ENCODE measurements around the gene CHMP2B.
A peak's percentile ranks its signal among the peaks of the same experiment; 100 is the strongest.
"Not testable (repeated sequence)": the region's sequence is repeated elsewhere in the genome, so short reads cannot be mapped to it uniquely, and the experiment has no call there.

Gene CHMP2B

DNA sequence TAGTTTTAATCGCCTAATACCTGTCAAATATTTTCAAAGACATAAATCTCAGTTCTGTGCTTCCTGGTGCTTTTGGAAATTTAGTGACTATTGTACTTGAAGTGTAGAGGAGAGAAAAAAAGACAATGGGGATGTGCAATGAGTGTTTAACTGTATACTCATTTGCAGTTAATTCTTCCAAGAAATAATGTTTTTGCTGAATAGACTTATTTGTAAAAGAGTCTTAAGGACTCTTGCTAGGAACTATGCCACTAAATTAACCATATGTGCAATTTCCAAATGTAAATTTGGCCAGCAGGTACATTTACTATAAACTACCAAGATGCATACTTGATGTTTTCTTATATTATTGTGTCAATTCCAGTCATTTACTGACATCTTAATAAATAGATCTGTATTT, 2.0 kb downstream of the CHMP2B start:
- FAIRE-seq (no peak), DNase-seq (ENCODE audit: low spot score) (no peak)

DNA sequence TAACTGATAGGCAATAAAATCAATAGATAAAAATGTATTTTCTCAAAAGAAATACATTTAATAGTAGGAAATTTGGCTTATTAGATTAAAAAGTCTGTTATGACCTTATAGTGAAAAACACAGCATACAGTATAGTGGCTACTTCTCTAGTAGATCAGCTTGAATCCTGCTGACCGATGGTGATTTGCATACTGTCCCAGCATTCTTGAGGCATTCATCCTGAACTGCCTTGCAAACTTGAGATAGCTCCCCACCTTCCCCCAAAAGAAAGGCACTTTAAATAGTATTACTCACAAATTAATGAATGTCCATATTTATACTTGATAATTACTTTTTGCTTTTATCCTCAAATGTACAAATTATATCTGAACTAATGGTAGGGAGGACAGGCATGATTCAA, 6.7 kb downstream of the CHMP2B start:
- FAIRE-seq (no peak), DNase-seq (ENCODE audit: low spot score) (no peak)

DNA sequence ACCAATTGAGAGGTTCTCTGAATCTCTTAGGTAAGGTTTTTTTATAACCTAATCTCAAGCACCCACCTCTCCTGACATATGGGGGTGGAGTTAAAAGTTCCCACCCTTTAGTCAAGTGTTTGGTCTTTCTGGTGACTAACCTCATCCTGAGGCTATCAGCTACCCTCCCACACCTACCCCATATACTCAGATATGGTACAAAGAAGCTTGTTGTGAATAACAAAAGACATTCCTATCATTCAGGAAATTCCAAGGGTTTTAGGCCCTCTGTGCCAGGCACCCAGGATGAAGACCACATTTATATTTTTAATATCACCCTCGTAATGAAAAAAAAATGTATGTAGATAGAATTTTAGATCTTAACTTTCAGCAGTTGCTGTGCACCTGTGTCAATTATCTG, 9.0 kb downstream of the CHMP2B start:
- no peak for DNase-seq (ENCODE audit: low spot score)

DNA sequence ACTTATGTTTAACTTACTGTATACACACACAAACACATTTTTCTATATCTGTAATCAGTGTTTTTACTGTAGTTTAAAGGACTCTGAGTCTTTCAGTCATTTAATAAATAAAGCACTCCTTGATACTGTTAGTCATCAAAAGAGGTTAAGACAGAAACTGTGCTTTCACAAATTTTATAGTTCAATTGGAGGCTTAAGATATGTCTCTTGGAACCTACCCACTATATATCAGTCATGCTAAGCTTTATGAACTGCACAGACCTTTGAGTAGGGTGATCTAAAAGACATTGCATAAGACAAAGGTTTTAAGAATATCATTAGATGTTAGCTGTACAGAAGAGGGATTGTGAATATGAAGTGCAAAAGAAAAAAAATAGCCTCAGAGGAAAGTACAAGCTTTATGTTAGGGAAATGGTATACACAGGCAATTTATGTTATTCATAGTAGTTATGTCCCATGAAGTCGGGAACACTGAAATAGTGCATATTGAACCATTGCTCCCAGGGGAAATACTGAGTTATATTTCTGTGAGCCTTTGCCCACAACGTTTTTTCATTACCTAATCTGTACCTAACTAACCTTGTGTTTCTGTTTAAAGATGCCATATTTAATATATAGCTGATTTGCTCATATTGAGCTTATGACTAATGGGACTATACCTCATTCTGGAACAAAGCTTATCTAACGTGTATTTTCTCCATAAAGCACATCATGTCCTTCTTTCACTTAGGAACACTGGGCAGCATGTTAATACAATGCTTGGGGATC, 19.7 kb downstream of the CHMP2B start:
- FAIRE-seq (no peak), DNase-seq (ENCODE audit: low spot score) (no peak)

More for the DNA sequence above, 9.0 kb downstream of the CHMP2B start:
- FAIRE-seq, result no peak

DNA sequence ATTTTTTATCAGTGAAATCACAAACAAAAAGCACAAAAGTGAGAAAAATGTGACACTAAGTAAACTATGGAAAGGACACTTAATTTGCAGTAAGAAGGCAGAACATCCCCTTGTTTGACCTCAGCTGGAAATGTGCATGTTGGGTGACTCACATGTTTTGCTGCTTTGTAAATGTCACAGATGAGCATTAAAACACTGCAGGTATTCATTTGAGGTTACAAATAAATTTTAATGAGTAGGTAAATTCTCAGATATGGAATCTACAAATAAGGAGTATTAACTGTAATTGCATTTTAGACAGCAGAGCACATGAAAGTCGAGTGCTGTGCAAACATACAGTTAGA, 20.3 kb downstream of the CHMP2B start:
- FAIRE-seq, result no peak

DNA sequence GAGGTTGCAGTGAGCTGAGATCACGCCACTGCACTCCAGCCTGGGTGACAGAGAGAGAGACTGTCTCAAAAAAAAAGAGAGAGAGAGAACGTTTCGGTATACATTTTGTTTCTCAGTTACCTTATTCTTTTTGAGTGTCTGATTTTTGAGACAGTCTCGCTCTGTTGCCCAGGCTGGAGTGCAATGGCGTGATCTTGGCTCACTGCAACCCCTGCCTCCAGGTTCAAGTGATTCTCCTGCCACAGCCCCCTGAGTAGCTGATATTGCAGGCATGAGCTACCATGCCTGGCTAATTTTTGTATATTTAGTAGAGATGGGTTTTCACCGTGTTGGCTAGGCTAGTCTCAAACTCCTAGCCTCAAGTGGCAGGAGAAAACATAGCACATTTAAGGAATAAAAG, 21.1 kb downstream of the CHMP2B start:
- DNase-seq (ENCODE audit: low spot score); FAIRE-seq: not testable (repeated sequence)

More for the DNA sequence above, 20.3 kb downstream of the CHMP2B start:
- no peak for DNase-seq (ENCODE audit: low spot score)

DNA sequence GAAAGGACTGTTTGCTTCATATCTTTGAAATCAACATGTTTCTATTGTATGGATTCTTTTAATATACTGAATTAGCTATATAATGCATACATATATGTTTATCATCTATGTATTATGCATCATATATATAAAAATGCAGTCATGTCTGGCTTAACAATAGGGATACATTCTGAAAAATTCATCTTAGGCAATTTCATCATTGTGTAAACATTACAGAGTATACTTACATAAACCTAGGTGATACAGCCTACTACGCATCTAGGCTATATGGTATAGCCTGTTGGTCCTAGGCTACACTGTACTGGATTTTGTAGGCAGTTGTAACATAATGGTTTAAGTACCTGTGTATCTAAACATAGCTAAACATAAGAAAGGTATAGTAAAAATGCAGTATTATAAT, 21.7 kb downstream of the CHMP2B start:
- DNase-seq (ENCODE audit: low spot score), result no peak
- no peak for FAIRE-seq

DNA sequence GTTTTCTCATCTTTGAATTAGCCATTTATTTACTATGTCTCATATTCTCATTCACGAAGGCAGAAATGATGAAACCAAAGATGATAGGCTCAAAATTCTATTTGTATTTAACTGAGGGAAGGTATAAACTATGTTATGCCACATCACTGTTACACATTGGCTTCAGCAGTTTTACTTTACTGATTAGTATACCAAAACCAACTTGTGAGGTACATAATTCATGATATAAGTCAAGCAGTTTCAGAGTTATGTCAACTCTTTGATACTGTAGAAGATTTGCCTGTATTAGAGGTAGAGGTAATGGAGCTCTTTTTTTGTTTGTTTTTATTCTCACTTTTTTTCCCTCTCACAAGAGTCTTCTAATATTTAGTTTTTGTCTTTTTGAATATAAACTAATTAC, 22.9 kb downstream of the CHMP2B start:
- DNase-seq (ENCODE audit: low spot score), result no peak
- FAIRE-seq, result no peak

DNA sequence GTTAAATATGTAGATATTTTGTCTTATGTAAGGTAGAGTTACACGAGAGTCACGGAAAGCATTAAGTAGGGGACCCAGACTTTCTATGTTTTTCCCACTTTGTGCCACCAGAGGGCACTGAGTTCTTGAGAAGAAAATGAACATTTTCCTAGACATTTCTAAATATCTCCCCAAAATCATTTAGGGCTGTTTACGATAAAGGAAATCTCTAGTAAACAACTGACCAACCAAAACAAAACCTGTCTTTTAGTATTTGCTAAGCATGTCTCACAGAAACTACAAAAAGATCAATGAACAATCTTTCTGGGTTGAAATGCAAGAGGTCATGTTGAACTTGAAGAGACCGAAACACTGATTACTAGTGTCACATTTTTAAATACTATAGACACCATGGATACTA, 33.2 kb downstream of the CHMP2B start:
- no peak for FAIRE-seq

DNA sequence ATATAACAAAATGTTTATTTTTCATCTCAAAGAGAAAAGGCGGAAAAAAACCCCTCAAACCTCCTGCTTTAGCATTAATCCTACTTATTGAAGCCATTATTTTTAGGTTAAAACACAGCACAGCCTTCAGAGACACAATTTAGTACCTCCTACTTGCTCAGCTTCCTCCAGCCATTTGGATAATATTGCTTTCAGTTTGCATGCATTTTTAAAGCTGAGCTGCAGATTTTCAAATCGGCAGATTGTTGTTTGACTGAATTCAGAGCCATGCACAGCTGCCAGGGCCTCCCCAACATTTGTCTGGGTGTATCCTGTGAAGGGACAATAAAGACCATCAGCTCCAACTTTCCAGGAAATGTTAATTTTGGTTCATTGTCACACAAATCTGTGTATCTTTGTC, 34.8 kb downstream of the CHMP2B start:
- no peak for DNase-seq (ENCODE audit: low spot score)
- FAIRE-seq, result no peak

More for the DNA sequence above, 33.2 kb downstream of the CHMP2B start:
- peak; percentile 20 for DNase-seq (ENCODE audit: low spot score)

DNA sequence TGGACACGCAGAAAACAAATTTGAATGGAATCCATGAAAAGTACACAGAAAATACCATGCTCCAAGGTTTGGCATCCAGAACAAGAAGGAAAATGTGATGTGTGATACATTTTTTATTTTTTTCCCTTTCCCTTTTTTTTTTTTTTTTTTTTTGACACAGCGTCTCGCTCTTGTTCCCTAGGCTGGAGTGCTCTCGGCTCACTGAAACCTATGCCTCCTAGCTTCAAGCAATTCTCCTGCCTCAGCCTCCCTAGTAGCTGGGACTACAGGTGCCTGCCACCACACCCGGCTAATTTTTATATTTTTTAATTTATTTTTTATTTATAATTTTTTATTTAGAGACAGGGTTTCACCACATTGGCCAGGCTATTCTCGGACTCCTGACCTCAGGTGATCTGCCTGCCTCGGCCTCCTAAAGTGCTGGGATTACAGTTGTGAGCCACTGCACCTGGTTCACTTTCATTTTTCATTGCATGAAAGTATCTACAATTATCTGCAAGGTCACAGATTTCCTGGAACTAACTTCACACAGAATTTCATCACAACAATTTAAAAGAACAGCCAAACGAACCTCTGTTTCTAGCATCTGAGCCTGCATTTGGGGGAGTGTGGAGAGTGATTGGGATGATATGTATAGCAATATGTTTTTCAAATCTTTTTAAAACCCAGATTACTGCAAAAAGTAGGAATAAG, 41.0 kb downstream of the CHMP2B start:
- DNase-seq (ENCODE audit: low spot score), result no peak
- FAIRE-seq, result no peak

DNA sequence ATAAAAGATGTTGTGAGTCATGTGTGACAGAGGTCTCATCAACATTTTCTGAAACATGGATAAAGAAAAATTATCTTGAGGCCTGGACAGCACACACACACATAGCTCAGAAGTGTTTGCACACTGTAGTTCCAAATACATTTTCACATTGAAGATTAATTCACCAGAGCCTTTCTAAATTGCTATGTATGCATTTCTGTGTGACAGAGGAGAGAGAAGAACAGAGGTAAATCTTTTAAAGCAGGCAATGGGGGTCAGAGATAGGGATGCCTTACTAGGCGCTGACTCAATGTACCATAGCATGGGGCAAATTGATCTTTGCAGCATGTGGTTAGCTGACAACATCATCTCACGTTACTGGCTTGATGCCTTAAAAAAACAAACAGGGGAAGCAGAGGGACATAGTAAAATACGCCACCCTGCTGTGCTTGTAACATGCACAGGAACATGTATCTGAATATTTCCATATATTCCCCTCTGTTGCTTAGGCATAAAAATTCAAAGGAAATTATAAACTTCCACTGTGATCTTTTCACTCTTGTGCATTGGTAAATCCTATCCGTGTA, 41.6 kb downstream of the CHMP2B start:
- DNase-seq (ENCODE audit: low spot score), result no peak
- no peak for FAIRE-seq

DNA sequence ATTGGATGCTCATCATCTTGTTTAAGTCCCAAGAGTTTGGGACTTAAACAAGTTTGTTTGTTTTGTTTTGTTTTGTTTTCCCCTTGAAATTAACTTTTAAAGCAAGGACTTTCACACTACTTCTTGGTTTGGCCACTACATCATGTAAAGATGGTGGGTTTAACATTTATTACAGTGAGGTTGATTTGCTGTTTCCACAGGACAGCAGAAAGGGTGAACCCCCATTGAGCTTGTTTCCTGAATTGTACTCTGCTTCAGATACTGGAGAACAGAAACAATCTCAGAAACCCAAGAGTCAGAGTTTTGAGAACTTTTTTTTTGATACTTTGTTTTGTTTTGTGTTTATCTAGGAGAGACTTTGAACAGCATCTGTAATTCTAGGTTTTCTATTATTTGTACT, 42.6 kb downstream of the CHMP2B start:
- FAIRE-seq, result no peak
- no peak for DNase-seq (ENCODE audit: low spot score)

DNA sequence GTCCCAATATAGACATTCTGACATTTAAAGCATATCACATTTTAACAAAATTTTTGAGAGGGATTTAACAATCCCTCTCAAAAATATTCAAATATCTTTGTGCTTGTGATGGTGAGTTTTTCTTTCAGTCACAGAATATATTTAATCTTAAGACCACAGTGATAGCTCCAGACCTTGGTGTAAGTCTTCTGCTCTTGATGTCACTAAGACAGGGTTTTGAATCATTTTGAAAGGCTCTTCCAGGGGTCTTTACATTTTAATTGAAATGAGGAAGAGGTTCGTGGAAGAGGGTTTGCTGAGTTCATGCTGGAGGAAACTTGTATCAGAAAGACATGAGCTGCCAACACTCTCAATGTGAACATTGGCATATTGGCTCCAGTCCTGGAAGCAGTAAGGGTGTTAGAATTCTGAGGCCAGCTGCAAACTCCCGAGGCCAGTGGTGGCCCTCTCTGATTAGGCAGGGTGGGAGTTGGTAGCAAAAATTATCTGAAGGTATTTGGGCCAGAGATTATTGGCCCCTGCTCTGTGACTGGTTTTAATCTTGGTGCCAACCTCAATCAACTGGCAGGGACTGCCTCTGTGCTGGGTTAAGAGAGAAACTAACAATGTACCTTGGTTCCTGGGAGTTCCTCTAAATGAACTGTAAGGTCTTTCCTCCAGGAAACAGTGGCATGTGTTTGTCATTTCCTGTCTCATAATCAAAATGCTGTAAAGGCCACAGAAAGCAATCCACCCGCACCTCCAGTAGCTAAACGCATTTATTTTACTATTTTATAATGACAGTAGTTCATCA, 44.0 kb downstream of the CHMP2B start:
- DNase-seq (ENCODE audit: low spot score) (no peak), FAIRE-seq (no peak)

DNA sequence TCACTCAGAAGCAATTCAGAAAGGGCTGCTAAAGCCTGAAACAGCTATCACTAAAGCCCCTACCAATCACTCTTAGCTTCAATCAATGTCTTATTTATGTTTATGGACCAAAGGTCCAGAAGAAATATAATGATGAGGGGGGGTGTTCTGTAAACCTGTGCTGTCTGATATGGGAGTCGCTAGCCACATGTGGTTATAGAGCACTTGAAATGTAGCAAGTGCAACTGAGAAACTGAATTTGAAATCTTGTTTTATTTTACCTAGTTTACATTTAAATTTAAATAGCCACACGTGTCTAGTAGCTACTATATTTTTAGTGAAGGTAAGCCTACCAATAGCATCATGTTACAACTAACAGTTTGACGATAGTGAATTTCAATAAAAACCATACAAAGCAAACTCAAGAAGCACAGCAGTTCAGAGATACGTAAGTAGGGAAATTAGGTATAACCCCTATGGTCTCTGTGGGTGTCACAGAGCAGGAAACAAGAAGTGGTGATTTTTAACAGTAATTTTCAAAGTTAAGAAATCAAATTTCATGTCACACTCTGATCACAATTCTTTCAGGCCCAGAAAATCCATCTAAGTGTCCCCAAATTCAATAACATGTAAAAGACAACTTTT, 45.7 kb downstream of the CHMP2B start:
- no peak for DNase-seq (ENCODE audit: low spot score)
- no peak for FAIRE-seq

DNA sequence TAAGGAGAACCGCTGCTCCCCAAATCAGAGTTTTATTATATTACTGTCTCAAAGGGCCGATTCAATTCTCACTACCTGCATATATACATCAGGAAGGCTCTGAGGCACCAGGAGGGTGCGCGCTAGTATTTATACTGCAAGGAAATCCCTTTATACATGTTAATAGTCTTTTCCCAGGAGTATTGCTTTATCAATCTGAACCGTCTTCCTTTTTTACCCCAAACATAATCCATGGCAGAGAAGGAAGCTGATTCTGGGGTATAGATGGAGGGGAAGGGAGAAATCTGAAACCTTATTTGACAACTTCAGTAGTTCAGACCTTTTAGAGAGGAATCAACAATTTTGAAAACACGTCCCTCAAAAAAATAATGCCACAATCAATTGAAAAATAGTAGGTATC, 49.4 kb downstream of the CHMP2B start, which contains the start of gene POU1F1:
TSS of gene POU1F1 (minus strand) at position 101 of the 400 bp plus-strand sequence. CDS start 122 bp downstream, outside the sequence.
- DNase-seq (ENCODE audit: low spot score), result no peak

DNA sequence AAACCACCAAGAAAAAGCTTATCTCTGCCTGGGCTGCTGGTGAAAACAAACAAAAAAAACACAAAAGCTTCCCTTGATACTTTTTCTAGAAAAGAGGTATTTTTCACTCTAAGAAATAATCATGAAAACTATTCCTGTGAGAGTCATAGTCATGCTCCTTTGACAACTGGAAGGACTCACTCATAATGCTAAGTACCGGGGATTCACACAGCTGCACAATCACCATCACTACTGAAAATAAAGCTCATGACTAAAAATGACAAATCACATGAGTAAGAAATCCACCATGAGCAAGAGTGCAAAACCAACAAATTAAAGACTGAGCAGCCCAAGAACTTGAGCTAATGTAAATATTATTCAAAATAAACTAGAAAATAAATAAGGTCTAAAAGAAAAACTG, 59.9 kb downstream of the CHMP2B start:
- FAIRE-seq (no peak), DNase-seq (ENCODE audit: low spot score) (no peak)

More for the DNA sequence above, 49.4 kb downstream of the CHMP2B start, which contains the start of gene POU1F1:
- FAIRE-seq, result no peak

DNA sequence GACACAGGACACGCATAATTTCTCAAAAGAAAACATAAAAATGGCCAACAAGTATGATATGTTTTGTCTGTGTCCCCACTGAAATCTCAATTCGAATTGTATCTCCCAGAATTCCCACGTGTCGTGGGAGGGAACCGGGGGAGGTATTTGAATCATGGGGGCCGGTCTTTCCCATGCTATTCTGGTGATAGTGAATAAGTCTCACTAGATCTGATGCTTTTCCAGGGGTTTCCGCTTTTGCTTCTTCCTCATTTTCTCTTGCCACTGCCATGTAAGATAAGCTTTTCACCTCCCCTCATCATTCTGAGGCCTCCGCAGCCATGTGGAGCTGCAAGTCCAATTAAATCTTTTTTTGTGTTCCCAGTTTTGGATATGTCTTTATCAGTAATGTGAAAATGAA, 61.3 kb downstream of the CHMP2B start:
- FAIRE-seq, result no peak
- DNase-seq (ENCODE audit: low spot score), result no peak

DNA sequence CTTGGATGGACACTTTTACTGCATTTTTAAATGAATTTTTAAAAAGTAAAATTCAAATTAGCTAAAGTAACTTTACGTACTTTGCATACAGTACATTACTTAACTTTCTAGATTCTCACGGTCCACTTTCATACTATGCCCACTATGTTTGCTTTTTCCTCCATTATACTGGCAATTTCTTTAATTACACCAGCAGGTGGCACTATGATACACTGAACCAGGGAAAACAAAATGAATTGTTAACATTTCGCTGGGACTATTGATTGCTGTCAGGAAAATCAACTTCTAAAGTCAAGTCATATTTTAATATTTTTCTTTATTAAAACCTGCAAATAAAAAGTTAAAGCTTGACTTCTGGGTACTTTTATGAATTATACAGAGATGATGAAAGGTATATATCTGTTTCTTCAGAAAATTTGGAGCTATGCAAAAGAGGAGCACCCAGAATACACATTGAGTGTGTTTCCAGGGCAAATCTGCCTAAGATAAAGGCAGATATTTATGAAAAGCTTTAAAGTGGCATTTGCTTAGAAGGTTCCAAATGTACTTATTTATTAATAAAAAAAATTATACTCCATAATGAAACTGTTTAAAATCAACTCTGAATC, 71.1 kb downstream of the CHMP2B start:
- DNase-seq (ENCODE audit: low spot score) (peak; percentile 30), FAIRE-seq (no peak)

DNA sequence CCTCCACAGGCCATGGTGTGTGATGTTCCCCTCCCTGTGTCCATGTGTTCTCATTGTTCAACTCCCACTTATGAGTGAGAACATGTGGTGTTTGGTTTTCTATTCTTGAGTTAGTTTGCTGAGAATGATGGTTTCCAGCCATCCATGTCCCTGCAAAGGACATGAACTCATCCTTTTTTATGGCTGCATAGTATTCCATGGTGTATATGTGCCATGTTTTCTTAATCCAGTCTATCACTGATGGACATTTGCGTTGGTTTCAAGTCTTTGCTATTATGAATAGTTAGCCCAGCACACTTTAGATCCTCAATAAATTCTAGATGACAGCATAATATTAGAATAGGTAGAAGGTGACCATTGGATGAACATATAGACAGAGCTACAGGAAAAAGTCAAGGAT, 77.9 kb downstream of the CHMP2B start:
- FAIRE-seq; DNase-seq (ENCODE audit: low spot score): not testable (repeated sequence)

All from urothelium cell line (cell line).